K562 (cell line): Measurements from ENCODE around the gene MOGAT2. TPM values are rescaled to one million over a fixed set of nuclear protein-coding genes. Genes with fewer than 3 reads are reported as not detected.

Experiments
- ATF7 ChIP-seq: fragments of 450-650 bp; IDR thresholded peaks from 2 replicates; pipeline ENCODE4 v1.7.1; 2014; ENCODE audit warnings: mild to moderate bottlenecking, moderate library complexity
- CC2D1A ChIP-seq: fragments of 450-650 bp; IDR thresholded peaks from 2 replicates; pipeline ENCODE4 v1.6.1; 2017; ENCODE audit warnings: mild to moderate bottlenecking
- CEBPB ChIP-seq: fragments of 450-650 bp; IDR thresholded peaks from 2 replicates; pipeline ENCODE4 v1.6.1; 2016; ENCODE audit warnings: missing genetic modification characterization, missing compliant biosample characterization
- CEBPG ChIP-seq, 3 experiments: fragments of 200-800 bp in 1 of 3; sonication (Bioruptor generic) in 1 of 3; sonication (generic) in 1 of 3; formaldehyde crosslinking in 1 of 3; IDR thresholded peaks in 2 of 3; conservative IDR thresholded peaks in 1 of 3; 2 replicates each; pipeline versions ENCODE4 v1.6.1 to v1.8.0; 2016 to 2022; ENCODE audit warnings: missing compliant biosample characterization in 2 of 3, missing genetic modification characterization in 2 of 3, mild to moderate bottlenecking in 1 of 3, missing genetic modification reagents in 1 of 3
- DLX4 ChIP-seq: fragments of 250-450 bp; sonication (Bioruptor Pico); IDR thresholded peaks from 2 replicates; pipeline ENCODE4 v1.6.1; 2021; ENCODE audit warnings: mild to moderate bottlenecking
- E2F3 ChIP-seq: fragments of 250-450 bp; sonication (Bioruptor Pico); IDR thresholded peaks from 2 replicates; pipeline ENCODE4 v1.4.0; 2020; ENCODE audit warnings: mild to moderate bottlenecking
- ILK ChIP-seq: fragments of 450-650 bp; IDR thresholded peaks from 2 replicates; pipeline ENCODE4 v1.6.1; 2016; ENCODE audit warnings: missing genetic modification characterization, low read depth, mild to moderate bottlenecking, missing compliant biosample characterization, moderate library complexity, borderline replicate concordance
- JUND ChIP-seq, 2 experiments: IDR thresholded peaks; 2 replicates in 1 of 2; 3 replicates in 1 of 2; pipeline ENCODE4 v1.6.1; 2011; ENCODE audit warnings: borderline replicate concordance in 2 of 2, low read depth in 2 of 2, low read length in 2 of 2, improper control_type of control experiment in 1 of 2, missing biosample characterization in 1 of 2, missing genetic modification characterization in 1 of 2, missing genetic modification reagents in 1 of 2
- KAT2B ChIP-seq: IDR thresholded peaks from one replicate; pipeline ENCODE4 v1.6.1; 2012; ENCODE audit warnings: low read depth, mild to moderate bottlenecking, control low read depth, inconsistent platforms, low read length, moderate library complexity
- RBFOX2 ChIP-seq: fragments of 200-400 bp; formaldehyde crosslinking; IDR thresholded peaks from 2 replicates; pipeline ENCODE4 v1.6.1; 2017; ENCODE audit warnings: low read depth, mild to moderate bottlenecking, low read length, moderate library complexity
- RBM25 ChIP-seq: fragments of 200-400 bp; formaldehyde crosslinking; IDR thresholded peaks from 2 replicates; pipeline ENCODE4 v1.6.1; 2018; ENCODE audit warnings: low read length, low read depth, moderate library complexity; ENCODE audit not compliant: severe bottlenecking
- RFX1 ChIP-seq: fragments of 450-650 bp; IDR thresholded peaks from 2 replicates; pipeline ENCODE4 v1.6.1; 2016; ENCODE audit warnings: mild to moderate bottlenecking, moderate library complexity
- RHOXF2B ChIP-seq: fragments of 250-450 bp; sonication (Bioruptor Pico); conservative IDR thresholded peaks from 2 replicates; pipeline ENCODE4 v1.5.1; 2021
- RNF2 ChIP-seq: sonication (generic); IDR thresholded peaks from 2 replicates; pipeline ENCODE4 v1.6.1; 2016
- SETDB1 ChIP-seq: IDR thresholded peaks from one replicate; pipeline ENCODE4 v1.6.1; 2012; ENCODE audit warnings: low read length, control low read depth, inconsistent platforms
- TAF7 ChIP-seq: fragments of 450-650 bp; IDR thresholded peaks from 2 replicates; pipeline ENCODE4 v1.6.1; 2016; ENCODE audit warnings: missing genetic modification characterization, missing compliant biosample characterization
- ZNF174 ChIP-seq: fragments of 250-450 bp; sonication (Bioruptor Pico); IDR thresholded peaks from 2 replicates; pipeline ENCODE4 v1.4.0; 2020; ENCODE audit warnings: mild to moderate bottlenecking
- polyA plus RNA-seq, 8 experiments: library from polyadenylated mRNA; depleted of rRNA in 4 of 8; stranded (reverse) in 5 of 8; unstranded in 3 of 8; fragments of >200 nt; fragmentation: Nextera tagmentation in 2 of 8; fragmentation: Illumina TruSeq in 1 of 8; extraction: Ambion mirVana in 2 of 8; extraction: Trizol in 1 of 8; gene quantifications; 2 replicates each; pipeline versions ENCODE4 v1.2.1 to v1.2.3, GENCODE V29; 2011 to 2014; ENCODE audit warnings: inconsistent platforms in 1 of 8, missing spikeins in 1 of 8
- total RNA-seq, 7 experiments: library from RNA; depleted of rRNA in 6 of 7; stranded (reverse); fragments of >200 nt in 6 of 7; fragmentation: Illumina TruSeq in 2 of 7; extraction: Trizol in 2 of 7; gene quantifications; 2 replicates each; pipeline versions ENCODE4 v1.2.1 to v1.2.3, GENCODE V29; 2011 to 2021; ENCODE audit warnings: low replicate concordance in 1 of 7
- TF ChIP-seq, protein P1 (sequence below): sonication (generic); formaldehyde crosslinking; IDR thresholded peaks from 2 replicates; pipeline ENCODE4 v1.4.0; 2020; ENCODE audit warnings: mild to moderate bottlenecking, missing genetic modification reagents
- TF ChIP-seq, protein P2 (sequence below), 2 experiments: fragments of 450-650 bp in 1 of 2; sonication (generic) in 1 of 2; formaldehyde crosslinking in 1 of 2; IDR thresholded peaks in 1 of 2; conservative IDR thresholded peaks in 1 of 2; 2 replicates each; pipeline versions ENCODE4 v1.6.1 to v1.8.1; 2016 to 2023; ENCODE audit warnings: mild to moderate bottlenecking in 2 of 2, moderate library complexity in 2 of 2, inconsistent platforms in 1 of 2, missing genetic modification reagents in 1 of 2
- TF ChIP-seq, protein P3 (sequence below), 3 experiments: fragments of 200-800 bp in 1 of 3; fragments of 250-450 bp in 1 of 3; fragments of 450-650 bp in 1 of 3; sonication (Bioruptor Pico) in 1 of 3; sonication (Bioruptor generic) in 1 of 3; formaldehyde crosslinking in 1 of 3; IDR thresholded peaks; 2 replicates each; pipeline versions ENCODE4 v1.6.1 to v1.8.0; 2016 to 2022; ENCODE audit warnings: mild to moderate bottlenecking in 2 of 3, missing genetic modification characterization in 2 of 3, missing compliant biosample characterization in 1 of 3, moderate library complexity in 1 of 3

Gene MOGAT2
- total and polyA plus RNA-seq, 9 of the 15 experiments (the other 6 are each of a cell fraction or from before 2014, with no cell fraction given): 0.09 TPM; not detected in 7

- TF ChIP-seq, protein P1, sequence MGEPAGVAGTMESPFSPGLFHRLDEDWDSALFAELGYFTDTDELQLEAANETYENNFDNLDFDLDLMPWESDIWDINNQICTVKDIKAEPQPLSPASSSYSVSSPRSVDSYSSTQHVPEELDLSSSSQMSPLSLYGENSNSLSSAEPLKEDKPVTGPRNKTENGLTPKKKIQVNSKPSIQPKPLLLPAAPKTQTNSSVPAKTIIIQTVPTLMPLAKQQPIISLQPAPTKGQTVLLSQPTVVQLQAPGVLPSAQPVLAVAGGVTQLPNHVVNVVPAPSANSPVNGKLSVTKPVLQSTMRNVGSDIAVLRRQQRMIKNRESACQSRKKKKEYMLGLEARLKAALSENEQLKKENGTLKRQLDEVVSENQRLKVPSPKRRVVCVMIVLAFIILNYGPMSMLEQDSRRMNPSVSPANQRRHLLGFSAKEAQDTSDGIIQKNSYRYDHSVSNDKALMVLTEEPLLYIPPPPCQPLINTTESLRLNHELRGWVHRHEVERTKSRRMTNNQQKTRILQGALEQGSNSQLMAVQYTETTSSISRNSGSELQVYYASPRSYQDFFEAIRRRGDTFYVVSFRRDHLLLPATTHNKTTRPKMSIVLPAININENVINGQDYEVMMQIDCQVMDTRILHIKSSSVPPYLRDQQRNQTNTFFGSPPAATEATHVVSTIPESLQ (CRISPR knock-in tag): no peak
- TF ChIP-seq DLX4 (CRISPR knock-in tag): no peak
- no peak for TF ChIP-seq RBFOX2
- peak; percentile 60 for TF ChIP-seq RBM25
- TF ChIP-seq, protein P2, sequence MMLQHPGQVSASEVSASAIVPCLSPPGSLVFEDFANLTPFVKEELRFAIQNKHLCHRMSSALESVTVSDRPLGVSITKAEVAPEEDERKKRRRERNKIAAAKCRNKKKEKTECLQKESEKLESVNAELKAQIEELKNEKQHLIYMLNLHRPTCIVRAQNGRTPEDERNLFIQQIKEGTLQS (IDR thresholded peaks at IDR 0.05): peak; percentile 20; the same call in 1 of the 2 replicates
- TF ChIP-seq, protein P2 (CRISPR knock-in tag; conservative IDR thresholded peaks at IDR 0.05): no peak
- TF ChIP-seq E2F3 (CRISPR knock-in tag): no peak
- TF ChIP-seq, protein P3, sequence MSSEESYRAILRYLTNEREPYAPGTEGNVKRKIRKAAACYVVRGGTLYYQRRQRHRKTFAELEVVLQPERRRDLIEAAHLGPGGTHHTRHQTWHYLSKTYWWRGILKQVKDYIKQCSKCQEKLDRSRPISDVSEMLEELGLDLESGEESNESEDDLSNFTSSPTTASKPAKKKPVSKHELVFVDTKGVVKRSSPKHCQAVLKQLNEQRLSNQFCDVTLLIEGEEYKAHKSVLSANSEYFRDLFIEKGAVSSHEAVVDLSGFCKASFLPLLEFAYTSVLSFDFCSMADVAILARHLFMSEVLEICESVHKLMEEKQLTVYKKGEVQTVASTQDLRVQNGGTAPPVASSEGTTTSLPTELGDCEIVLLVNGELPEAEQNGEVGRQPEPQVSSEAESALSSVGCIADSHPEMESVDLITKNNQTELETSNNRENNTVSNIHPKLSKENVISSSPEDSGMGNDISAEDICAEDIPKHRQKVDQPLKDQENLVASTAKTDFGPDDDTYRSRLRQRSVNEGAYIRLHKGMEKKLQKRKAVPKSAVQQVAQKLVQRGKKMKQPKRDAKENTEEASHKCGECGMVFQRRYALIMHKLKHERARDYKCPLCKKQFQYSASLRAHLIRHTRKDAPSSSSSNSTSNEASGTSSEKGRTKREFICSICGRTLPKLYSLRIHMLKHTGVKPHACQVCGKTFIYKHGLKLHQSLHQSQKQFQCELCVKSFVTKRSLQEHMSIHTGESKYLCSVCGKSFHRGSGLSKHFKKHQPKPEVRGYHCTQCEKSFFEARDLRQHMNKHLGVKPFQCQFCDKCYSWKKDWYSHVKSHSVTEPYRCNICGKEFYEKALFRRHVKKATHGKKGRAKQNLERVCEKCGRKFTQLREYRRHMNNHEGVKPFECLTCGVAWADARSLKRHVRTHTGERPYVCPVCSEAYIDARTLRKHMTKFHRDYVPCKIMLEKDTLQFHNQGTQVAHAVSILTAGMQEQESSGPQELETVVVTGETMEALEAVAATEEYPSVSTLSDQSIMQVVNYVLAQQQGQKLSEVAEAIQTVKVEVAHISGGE (CRISPR knock-in tag; IDR thresholded peaks at IDR 0.05): no peak
- TF ChIP-seq ILK (tag): no peak
- TF ChIP-seq SETDB1: no peak
- peak; percentile 73 for TF ChIP-seq CEBPB (tag)
- TF ChIP-seq RNF2: no peak
- 0 out of 2 replicates have a peak, but pooled peaks have one; percentile 23 for TF ChIP-seq RFX1
- TF ChIP-seq ATF7: 0 out of 2 replicates have a peak, but pooled peaks have one; percentile 29
- no peak for TF ChIP-seq JUND (IDR thresholded peaks at IDR 0.05; ENCODE audit: borderline replicate concordance, low read depth, low read length)
- TF ChIP-seq JUND (tag; IDR thresholded peaks at IDR 0.05; ENCODE audit: borderline replicate concordance, low read depth, low read length): no peak
- no peak for TF ChIP-seq RHOXF2B (CRISPR knock-in tag)
- no peak for TF ChIP-seq KAT2B
- TF ChIP-seq CC2D1A: 0 out of 2 replicates have a peak, but pooled peaks have one; percentile 29
- peak; percentile 58 for TF ChIP-seq CEBPG (CRISPR knock-in tag; IDR thresholded peaks at IDR 0.05)
- peak; percentile 48 to 69; a peak in 3 of 4 replicates for TF ChIP-seq CEBPG (tag; conservative IDR thresholded peaks at IDR 0.05 in 1 of 2, IDR thresholded peaks at IDR 0.05 in 1 of 2)
- no peak for TF ChIP-seq ZNF174
- peak; percentile 18; the same call in 1 of the 2 replicates for TF ChIP-seq TAF7 (tag)
Observed at GRCh38 chr11:75673977-75674582, 43.6 kb upstream of the MOGAT2 start (continued).
